Karpas-422 (cell line): ENCODE measurements around the gene VWA5A. TPM values are rescaled to one million over a fixed set of nuclear protein-coding genes. Genes with fewer than 3 reads are reported as not detected.

Experiments
- DNase-seq: peaks from one replicate; pipeline ENCODE4 v3.0.0-alpha.2; 2015
- H2AFZ ChIP-seq: fragments of 200-600 bp; sonication (generic); 2 replicates; pipeline ENCODE4 v1.6.1; 2014; ENCODE audit warnings: antibody characterized with exemption, low read length, mixed read lengths
- H3K27ac ChIP-seq: fragments of 200-600 bp; sonication (generic); 2 replicates; pipeline ENCODE4 v1.5.1; 2014; ENCODE audit warnings: mild to moderate bottlenecking, low read length, moderate library complexity
- H3K27me3 ChIP-seq: fragments of 200-600 bp; sonication (generic); 2 replicates; pipeline ENCODE4 v1.6.1; 2014; ENCODE audit warnings: low read length, mixed read lengths
- H3K36me3 ChIP-seq: fragments of 200-600 bp; sonication (generic); 2 replicates; pipeline ENCODE4 v1.6.1; 2014; ENCODE audit warnings: low read length, mixed read lengths; ENCODE audit not compliant: insufficient read depth
- H3K4me1 ChIP-seq: fragments of 200-600 bp; sonication (generic); 2 replicates; pipeline ENCODE4 v1.6.1; 2014; ENCODE audit warnings: mild to moderate bottlenecking, low read length, mixed read lengths
- H3K4me2 ChIP-seq: fragments of 200-600 bp; sonication (generic); 2 replicates; pipeline ENCODE4 v1.6.1; 2014; ENCODE audit warnings: low read length, low read depth, mild to moderate bottlenecking; ENCODE audit not compliant: poor library complexity, severe bottlenecking
- H3K4me3 ChIP-seq: fragments of 200-600 bp; sonication (generic); 2 replicates; pipeline ENCODE4 v1.5.1; 2014; ENCODE audit warnings: mild to moderate bottlenecking, antibody characterized with exemption, low read length, mixed read lengths
- H3K79me2 ChIP-seq: fragments of 200-600 bp; sonication (generic); 2 replicates; pipeline ENCODE4 v1.6.1; 2014; ENCODE audit warnings: mild to moderate bottlenecking, low read length, mixed read lengths
- H3K9ac ChIP-seq: fragments of 200-600 bp; sonication (generic); 2 replicates; pipeline ENCODE4 v1.6.0; 2014; ENCODE audit warnings: low read length
- H3K9me2 ChIP-seq: fragments of 200-600 bp; sonication (generic), shearing (Covaris generic); replicated peaks from 2 replicates; pipeline ENCODE4 v1.6.0; 2014; ENCODE audit warnings: mild to moderate bottlenecking, low read length, moderate library complexity; ENCODE audit not compliant: insufficient read depth
- H3K9me3 ChIP-seq: fragments of 300-700, 200-600 bp; sonication (generic); 2 replicates; pipeline ENCODE4 v1.6.1; 2014; ENCODE audit warnings: low read length, mixed read lengths
- H4K20me1 ChIP-seq: fragments of 200-600 bp; sonication (generic); 2 replicates; pipeline ENCODE4 v1.6.1; 2014; ENCODE audit warnings: mild to moderate bottlenecking, antibody characterized with exemption, low read length, low read depth; ENCODE audit not compliant: insufficient read depth
- total RNA-seq: library from RNA; depleted of rRNA; stranded (reverse); fragments of >200 nt; shearing (Covaris generic); gene quantifications from 2 replicates; pipeline ENCODE4 v1.2.3, GENCODE V29; 2014; ENCODE audit warnings: low replicate concordance

Gene VWA5A
- total RNA-seq, 1 experiment from 2014 or later = not detected

- no peak overlapping the region for H3K27ac ChIP-seq
- no peak overlapping the region for H3K9ac ChIP-seq
- H4K20me1 ChIP-seq = no peaks in the 10 kb centered on the region
- H3K9me3 ChIP-seq = no peaks in the 10 kb centered on the region
- no peaks in the 10 kb centered on the region for H3K27me3 ChIP-seq
- no peaks in the 10 kb centered on the region for H3K4me1 ChIP-seq
- no peaks in the 10 kb centered on the region for H3K79me2 ChIP-seq
- H3K4me2 ChIP-seq = no peak overlapping the region
- peak; percentile 52 for DNase-seq
- no peak overlapping the region for H2AFZ ChIP-seq
- no peaks in the 10 kb centered on the region for H3K36me3 ChIP-seq
- no peak overlapping the region for H3K4me3 ChIP-seq
- no peaks in the 10 kb centered on the region for H3K9me2 ChIP-seq
Measured at GRCh38 chr11:124108156-124108555, 7.1 kb upstream of the VWA5A start.

- no peaks in the 10 kb centered on the region for H3K27me3 ChIP-seq
- no peak overlapping the region for H2AFZ ChIP-seq
- no peaks in the 10 kb centered on the region for H3K9me2 ChIP-seq
- no peak overlapping the region for H3K4me2 ChIP-seq
- peak; percentile 51 for DNase-seq
- H3K9ac ChIP-seq = no peak overlapping the region
- H3K79me2 ChIP-seq = no peaks in the 10 kb centered on the region
- H3K4me3 ChIP-seq = no peak overlapping the region
- no peaks in the 10 kb centered on the region for H3K9me3 ChIP-seq
- H4K20me1 ChIP-seq = no peaks in the 10 kb centered on the region
- no peaks in the 10 kb centered on the region for H3K36me3 ChIP-seq
- H3K4me1 ChIP-seq = no peaks in the 10 kb centered on the region
- no peak overlapping the region for H3K27ac ChIP-seq
Measured at GRCh38 chr11:124109377-124109776, 5.9 kb upstream of the VWA5A start.

- no peaks in the 10 kb centered on the region for H4K20me1 ChIP-seq
- no peak overlapping the region for H3K27ac ChIP-seq
- no peak overlapping the region for H3K4me3 ChIP-seq
- H3K79me2 ChIP-seq = no peaks in the 10 kb centered on the region
- no peak overlapping the region for H3K9ac ChIP-seq
- no peaks in the 10 kb centered on the region for H3K4me1 ChIP-seq
- H2AFZ ChIP-seq = no peak overlapping the region
- H3K9me2 ChIP-seq = no peaks in the 10 kb centered on the region
- H3K9me3 ChIP-seq = no peaks in the 10 kb centered on the region
- no peak for DNase-seq
- no peaks in the 10 kb centered on the region for H3K36me3 ChIP-seq
- no peak overlapping the region for H3K4me2 ChIP-seq
- no peaks in the 10 kb centered on the region for H3K27me3 ChIP-seq
Measured at GRCh38 chr11:124110201-124110600, 5.0 kb upstream of the VWA5A start.

DNA sequence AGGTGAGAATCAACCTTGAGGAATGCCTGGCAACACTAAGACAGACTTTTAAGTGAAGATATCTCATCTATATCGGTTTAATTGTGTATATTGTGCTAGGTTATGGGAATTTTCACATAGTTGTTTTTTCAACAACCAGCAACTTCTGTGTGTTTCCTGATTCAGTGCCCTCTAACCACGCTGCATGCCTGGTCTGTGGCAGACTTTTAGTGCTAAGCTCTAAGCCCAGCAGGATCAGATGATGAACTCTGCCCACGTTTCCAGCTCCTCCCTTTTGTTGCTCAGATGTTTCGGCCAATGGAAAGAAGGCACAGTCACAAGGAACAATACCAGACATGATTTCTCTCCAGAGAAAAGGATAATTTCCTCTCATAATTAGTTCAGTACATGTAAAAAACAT, 1.4 kb upstream of the VWA5A start:
- Histone ChIP-seq H3K9me3 (no peaks in the 10 kb centered on the region), H3K27ac (no peak overlapping the region), H2AFZ (no peak overlapping the region), H3K4me2 (no peak overlapping the region), H3K9me2 (no peaks in the 10 kb centered on the region), H3K9ac (no peak overlapping the region), H3K27me3 (no peaks in the 10 kb centered on the region), H3K4me3 (no peak overlapping the region), H3K79me2 (no peaks in the 10 kb centered on the region), H4K20me1 (no peaks in the 10 kb centered on the region), H3K36me3 (no peaks in the 10 kb centered on the region), H3K4me1 (no peaks in the 10 kb centered on the region)
- DNase-seq = no peak

DNA sequence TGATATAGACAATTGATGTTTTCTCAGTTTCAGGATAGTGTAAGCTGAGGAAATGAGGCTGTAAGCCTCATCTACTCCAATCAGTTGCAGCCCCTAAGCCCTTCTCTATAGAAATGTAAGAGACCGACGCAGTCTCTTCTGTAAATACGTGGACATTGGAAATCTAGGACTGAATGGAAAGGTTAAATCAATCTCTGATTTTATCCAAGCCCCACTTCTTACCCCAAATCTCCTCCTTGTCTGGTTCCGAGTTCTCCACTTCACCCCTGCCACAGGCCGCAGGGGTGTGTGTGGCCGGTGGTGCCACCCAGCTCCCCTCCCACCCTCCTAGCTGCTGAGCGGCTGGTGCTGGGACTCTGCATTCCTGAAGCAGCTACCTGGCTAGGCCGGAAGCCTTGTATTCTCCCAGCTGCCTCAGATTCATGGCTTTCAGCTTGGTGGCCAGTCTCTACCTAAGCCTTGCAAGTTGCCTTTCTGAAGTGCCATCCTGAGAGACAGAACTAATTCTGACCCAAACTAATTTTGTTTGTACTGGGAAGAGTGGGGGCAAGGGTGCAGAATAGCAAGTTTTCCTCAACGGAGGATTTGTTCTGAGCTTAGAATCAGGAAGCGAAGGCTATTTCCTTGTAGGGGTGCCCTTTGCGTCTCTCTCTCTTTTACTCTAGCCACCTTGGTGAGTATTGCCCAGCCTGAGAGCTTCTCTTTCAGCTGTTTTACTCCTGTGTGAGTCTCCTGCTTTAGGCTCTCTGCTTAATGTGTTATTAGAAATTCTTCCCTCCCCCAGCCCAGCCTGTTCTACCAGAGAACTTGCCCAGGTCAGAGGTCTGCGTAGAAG, 749 bp downstream of the VWA5A start:
- no peak overlapping the region for H2AFZ ChIP-seq
- no peaks in the 10 kb centered on the region for H3K27me3 ChIP-seq
- H3K27ac ChIP-seq = no peak overlapping the region
- no peaks in the 10 kb centered on the region for H3K9me2 ChIP-seq
- no peaks in the 10 kb centered on the region for H4K20me1 ChIP-seq
- H3K9ac ChIP-seq = no peak overlapping the region
- no peaks in the 10 kb centered on the region for H3K9me3 ChIP-seq
- H3K4me3 ChIP-seq = no peak overlapping the region
- no peaks in the 10 kb centered on the region for H3K79me2 ChIP-seq
- no peaks in the 10 kb centered on the region for H3K36me3 ChIP-seq
- no peaks in the 10 kb centered on the region for H3K4me1 ChIP-seq
- DNase-seq = no peak
- H3K4me2 ChIP-seq = no peak overlapping the region

- Histone ChIP-seq H3K9me2 (no peaks in the 10 kb centered on the region), H3K36me3 (no peaks in the 10 kb centered on the region), H3K9ac (no peak overlapping the region), H3K9me3 (no peaks in the 10 kb centered on the region), H3K27me3 (no peaks in the 10 kb centered on the region), H4K20me1 (no peaks in the 10 kb centered on the region), H3K79me2 (no peaks in the 10 kb centered on the region), H3K4me3 (no peak overlapping the region), H3K27ac (no peak overlapping the region), H3K4me1 (no peaks in the 10 kb centered on the region), H2AFZ (no peak overlapping the region), H3K4me2 (no peak overlapping the region)
- no peak for DNase-seq
Measured at GRCh38 chr11:124119103-124119502, 3.9 kb downstream of the VWA5A start.

DNA sequence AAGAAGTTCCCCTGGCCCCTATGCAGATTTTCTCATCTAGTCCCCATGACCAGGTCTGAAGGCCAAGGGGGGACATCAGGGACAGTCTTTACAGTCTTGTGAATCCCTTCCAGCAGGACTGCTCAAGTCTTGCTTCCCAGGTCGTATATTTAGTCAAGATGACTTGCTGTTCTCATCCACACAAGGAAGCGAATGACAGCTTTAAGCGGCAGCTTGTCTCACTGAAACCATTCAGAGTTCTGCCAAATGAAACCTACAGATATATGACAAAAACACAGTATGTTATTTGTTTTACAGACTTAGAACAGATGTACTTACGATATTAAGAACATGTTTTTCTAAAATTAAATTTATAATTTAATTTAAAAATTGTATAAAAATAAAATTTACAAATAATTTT, 5.6 kb downstream of the VWA5A start:
- no peak for DNase-seq
- H3K27ac ChIP-seq = no peak overlapping the region

GRCh38 chr11:124122123-124122522, 6.9 kb downstream of the VWA5A start:
- no peak for DNase-seq
- Histone ChIP-seq H3K9me2 (no peaks in the 10 kb centered on the region), H3K9me3 (no peaks in the 10 kb centered on the region), H3K27ac (no peak overlapping the region), H3K36me3 (no peaks in the 10 kb centered on the region), H3K9ac (no peak overlapping the region), H3K4me1 (no peaks in the 10 kb centered on the region), H3K79me2 (no peaks in the 10 kb centered on the region), H3K27me3 (no peaks in the 10 kb centered on the region), H3K4me2 (no peak overlapping the region), H4K20me1 (no peaks in the 10 kb centered on the region), H3K4me3 (no peak overlapping the region), H2AFZ (no peak overlapping the region)

More for the DNA sequence above, 5.6 kb downstream of the VWA5A start:
- H3K9me2 ChIP-seq = no peaks in the 10 kb centered on the region
- H3K4me3 ChIP-seq = no peak overlapping the region
- no peak overlapping the region for H3K9ac ChIP-seq
- no peaks in the 10 kb centered on the region for H3K79me2 ChIP-seq
- H4K20me1 ChIP-seq = no peaks in the 10 kb centered on the region
- no peaks in the 10 kb centered on the region for H3K9me3 ChIP-seq
- H3K36me3 ChIP-seq = no peaks in the 10 kb centered on the region
- H3K4me1 ChIP-seq = no peaks in the 10 kb centered on the region
- no peak overlapping the region for H2AFZ ChIP-seq
- H3K4me2 ChIP-seq = no peak overlapping the region
- no peaks in the 10 kb centered on the region for H3K27me3 ChIP-seq
